Stimulated activated CD8-positive, alpha-beta memory T cell treated with anti-CD3 and anti-CD28 coated beads, Interleukin-4, amount 100 ng/mL, for 48 hours (primary cell): ENCODE results near the gene EML6.

ENCODE experiments used
- DNase-seq: peaks from one replicate; pipeline ENCODE4 v3.0.0-alpha.2; 2020

EML6 gene

DNA sequence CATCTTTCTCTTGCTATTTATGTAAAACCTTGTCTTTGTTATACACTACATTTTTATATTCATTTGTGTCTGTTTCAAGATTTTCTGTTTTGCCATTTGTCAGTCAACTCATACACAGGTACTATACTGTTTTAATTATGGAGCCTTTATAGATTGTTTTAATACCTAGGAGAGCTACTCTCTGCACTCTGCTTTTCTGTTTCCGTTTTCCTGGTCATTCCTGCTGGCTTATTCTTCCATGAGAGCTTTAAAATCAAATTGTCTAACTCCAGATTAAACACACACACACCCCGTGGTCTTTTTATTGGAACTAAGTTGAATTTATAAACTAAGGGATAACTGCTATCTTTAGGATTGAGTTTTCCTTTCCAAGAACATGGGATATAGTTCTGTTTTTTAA is 165.6 kb downstream of the EML6 start:
- no peak for DNase-seq

DNA sequence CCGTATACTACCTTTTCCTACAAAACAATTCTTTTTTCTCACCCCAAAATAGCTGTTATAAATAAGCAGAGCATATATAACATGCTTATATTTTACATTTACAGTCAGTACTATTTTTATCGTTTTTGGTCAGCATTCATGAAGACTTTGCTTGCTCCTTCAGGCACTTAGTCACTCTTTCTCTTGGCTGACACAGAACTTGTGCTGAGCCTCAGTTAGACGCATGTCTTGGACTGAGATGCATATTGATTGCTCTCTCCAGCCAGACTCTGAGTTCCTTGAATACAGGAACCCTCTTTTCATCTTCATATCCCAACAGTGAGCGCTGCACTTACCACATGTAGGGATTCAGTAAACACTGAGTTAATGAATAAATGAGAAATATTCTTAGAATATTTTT is 168.4 kb downstream of the EML6 start:
- DNase-seq = no peak

DNA sequence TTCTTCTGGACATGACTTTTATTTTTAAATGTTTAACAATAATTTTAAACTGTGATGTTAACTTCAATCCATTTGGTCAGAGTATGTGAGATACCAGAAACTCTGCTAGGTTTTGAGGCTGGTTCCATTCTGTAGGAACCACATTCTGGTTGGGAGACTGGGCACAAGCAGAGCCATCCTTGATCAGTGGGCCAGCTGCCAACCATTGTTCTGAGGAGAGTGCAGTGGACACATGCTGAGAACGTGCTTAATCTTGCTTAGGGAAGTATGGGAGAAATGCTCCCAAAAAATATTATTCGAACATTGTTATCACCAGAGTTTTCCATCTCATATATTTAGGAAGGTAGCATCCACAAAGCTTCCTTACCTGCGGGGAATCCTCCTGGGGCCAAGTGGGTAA is 171.0 kb downstream of the EML6 start:
- no peak for DNase-seq

DNA sequence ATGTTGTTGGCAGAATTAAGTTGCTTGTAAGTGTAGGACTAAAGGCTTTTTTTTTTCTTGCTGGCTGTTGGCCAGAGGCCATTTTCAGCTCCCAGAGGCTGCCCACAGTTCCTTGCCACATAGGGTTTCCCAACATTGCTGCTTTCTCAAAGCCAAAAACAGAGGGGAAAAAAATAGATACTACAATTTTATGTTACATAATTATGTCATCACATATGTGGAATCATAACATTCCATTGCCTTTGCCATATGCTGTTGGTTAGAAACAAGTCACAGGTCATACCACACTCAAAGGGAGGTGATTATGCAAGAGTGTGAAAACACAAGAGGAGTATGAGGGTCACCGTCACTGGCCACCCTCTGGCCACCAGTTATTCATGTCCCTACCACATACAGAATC is 172.3 kb downstream of the EML6 start:
- DNase-seq = no peak

DNA sequence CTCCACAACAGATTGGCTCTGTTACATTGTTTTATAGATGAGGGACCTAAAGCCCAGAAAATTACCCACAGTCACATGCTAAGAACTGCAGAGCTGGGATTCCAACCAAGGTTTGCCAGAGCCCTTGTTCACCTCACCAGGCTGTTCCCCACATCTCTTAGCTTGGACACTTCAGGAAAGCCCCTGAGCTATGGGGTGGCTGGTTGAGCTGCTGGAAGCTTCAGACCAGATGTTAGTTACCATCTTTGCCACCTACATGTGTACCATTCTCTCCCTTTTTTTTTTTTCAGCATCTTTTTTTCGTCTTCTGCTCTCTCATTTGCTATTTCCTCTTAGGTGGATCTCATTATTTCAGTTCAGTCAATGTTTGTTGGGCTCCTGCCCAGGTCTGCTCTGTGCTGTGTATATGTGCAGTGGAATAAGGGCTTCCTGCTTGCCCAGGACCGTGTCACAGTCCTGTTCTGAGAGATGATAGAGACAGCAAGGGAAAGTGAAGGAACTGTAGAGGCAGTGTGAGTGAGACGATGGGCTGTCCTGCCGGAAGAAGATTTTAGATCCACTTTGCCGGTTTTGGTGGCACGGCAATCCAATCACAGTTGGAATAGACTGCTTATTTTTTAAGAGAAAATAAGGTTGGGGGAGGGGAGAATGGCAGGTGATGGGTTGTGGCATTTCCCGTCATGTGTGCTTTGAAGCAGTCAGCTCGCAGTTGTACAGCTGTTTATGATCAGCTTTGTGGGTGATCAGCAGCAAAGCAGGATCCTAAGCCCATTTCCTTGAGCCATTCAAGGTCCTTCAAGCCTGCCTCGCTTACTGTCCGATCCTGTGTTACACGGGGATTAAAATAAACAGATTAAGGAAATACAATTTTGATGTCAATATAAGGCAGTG is 174.2 kb downstream of the EML6 start:
- no peak for DNase-seq

DNA sequence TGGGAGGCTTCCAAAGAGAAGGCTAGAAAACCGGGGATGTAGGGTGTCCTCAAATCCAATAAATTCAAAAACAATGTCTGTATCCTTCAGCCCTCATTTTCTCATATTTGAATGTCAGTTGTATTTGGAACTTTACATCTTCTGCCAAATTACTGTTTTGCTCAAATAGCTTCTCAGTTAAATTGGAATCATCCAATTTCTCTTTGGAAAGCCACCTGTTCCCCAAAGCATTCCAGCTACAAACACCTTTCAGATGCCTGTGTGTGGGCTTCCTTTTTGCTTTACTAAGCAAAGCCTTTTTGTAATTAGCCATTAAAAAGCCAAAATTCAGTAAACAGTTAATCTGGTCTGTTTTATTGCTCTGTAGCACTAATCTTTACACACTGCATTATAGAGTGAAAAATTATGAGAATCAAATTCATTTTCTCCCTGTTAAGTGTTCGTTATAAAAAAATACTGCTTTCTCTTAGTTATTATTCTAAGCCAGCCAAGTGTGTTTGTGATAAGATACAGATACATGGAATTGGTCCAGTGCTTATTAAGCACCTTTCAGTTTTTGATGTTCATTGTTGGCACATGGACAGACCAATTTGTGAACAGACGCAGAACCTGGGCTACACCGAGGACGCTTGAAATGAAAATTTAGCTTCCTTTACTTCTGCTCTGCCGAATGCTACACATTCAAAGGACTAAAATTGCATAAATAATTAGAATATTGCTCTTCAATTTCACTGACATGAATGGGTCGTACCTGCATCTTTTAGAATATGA is 175.2 kb downstream of the EML6 start:
- DNase-seq = no peak

DNA sequence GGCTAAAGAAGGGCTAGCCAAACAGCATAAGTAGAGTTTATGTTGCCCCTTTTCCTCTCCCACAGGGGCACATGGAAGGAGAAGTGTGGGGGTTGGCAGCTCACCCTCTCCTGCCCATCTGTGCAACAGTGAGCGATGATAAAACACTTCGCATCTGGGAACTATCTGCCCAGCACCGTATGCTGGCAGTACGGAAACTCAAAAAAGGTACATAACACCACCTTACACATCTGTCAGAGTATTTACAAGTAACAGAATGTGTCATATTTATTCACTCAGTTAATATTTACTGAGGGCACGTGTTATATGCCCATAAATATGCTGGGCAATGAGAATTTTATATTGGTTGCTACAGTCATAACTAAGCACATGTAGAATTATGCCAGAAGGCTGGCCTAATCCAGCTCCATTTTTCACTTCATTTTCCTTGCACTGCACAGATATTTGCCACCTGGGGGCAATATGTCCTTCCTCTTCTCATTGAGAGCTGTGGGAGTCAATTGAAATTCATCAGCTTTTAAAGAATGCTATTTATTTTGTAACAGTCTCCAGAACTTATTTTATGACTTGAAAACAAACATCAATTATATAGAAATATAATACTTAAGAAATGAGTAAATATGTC is 176.2 kb downstream of the EML6 start:
- no peak for DNase-seq

DNA sequence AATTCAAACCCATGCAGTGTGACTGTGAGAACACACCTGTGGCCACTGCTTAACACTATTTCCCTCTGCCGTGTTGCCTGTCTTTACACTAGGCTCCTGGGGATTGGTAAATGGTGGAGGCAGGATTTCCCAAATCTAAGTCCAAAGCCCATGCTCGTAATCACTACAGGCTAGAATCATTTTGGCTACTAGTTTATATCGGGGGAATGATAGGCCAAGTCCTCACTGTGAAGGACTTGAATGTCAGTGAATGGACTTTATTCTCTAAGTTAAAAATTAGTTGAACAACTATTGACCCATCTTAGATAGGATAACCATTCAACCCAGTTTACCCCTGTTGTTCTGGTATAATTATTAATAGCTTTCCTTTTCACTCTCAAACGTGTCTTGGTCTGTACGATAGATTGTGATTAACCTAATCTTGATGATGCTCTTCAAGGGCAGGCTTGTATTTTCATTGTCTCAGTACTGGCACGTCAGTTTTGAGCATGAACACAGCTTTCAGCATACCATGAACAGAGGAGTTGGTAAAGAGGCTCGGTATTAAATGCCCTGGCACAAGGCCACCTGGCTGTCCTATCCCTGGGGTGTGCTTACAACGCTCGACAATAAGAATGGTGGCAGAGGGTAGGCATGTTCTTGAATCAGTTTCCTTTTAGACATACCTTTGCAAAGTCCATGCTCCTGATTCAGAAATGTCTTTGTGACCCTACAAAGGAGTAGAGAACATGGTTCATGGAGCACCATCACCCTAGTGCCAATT is 177.9 kb downstream of the EML6 start:
- no peak for DNase-seq

DNA sequence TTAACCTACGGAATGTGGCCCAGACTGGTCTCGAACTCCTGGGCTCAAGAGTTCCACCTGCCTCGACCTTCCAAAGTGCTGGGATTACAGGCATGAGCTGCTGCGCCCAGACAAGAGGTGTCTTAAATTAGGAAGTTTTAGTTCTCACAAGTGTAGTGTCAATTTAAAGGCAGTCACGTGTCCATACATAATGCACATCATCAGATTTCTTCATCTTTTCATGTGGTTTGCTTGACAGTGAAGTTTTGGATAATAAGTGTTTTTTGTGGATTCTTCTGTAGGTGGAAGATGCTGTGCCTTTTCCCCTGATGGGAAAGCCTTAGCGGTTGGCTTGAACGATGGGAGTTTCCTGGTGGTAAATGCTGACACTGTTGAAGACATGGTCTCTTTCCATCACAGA is 179.3 kb downstream of the EML6 start:
- no peak for DNase-seq

DNA sequence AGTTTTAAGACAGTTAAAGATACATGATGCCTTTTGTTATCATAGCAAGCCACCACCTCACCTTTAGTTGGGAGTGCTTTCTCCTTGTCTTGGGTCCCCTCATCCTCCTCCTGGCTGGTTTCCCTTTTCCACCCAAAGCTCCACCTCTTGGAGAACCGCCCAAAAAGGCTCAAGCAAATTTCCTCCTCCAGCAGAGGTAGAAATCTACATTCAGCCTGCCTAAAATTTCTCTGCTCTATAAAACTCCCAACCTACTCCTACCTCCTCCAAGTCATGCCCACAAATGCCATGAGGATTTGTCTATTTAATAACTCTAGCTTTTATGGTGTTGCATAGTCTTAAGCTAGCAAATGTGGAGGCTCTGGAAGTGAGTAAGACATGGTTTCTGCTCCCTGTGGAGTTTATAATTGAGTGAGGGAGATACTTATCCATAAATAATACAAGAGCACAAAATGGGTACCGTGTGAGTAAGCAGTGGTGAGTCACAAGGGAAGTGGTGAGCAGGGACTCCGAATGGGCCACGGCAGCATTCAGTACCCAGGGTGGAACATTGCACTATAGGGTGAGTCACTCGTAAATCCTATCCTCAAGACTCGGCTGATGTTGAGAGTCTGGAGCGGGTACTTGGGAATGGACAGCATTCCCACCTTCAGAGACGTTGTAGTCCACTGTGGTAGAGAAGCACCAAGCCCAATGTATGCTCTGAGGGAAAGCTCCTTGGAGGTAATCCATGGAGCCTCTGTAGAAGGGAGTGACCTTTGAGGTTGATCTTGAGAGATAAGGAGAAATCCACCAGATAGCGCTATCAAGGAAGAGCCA is 180.5 kb downstream of the EML6 start:
- peak; percentile 73 for DNase-seq

DNA sequence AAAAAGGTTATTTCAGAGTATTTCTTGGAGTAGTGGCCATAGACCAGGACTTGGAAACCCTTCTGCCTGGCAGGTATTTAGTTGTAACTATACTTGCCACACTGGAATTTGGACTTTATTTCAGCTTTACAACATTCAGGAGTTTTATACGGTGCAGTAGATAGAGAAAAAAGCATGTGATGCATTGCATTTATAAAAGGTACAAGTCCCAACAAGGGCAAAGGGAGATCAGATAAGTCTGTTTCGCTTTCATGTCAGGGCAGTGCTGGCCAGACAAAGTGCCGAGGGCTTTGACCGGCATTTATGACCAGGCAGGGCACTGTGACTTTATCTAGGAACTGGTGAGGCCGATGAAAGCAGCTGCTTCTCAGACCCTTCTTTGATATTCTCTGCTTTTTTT is 181.4 kb downstream of the EML6 start:
- no peak for DNase-seq

DNA sequence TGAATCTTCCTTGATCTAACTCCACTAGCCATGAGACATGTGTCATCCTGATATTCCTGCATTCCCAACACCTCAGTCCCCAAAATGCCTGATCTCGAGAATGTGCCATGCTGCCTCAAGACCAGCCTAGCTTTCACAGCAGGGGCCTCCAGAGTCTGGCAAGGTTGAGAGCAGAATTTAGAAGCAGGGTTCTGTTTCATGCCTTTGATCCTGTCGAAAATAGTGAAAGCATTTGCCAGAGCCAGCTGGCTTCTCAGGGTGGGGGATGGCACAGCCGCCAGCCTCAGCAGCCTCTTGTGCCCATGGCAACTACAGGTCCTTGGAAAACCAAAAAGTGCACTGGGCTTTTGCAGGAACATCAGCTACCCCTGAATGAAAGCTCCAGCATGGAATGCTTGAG is 183.3 kb downstream of the EML6 start:
- DNase-seq = no peak

DNA sequence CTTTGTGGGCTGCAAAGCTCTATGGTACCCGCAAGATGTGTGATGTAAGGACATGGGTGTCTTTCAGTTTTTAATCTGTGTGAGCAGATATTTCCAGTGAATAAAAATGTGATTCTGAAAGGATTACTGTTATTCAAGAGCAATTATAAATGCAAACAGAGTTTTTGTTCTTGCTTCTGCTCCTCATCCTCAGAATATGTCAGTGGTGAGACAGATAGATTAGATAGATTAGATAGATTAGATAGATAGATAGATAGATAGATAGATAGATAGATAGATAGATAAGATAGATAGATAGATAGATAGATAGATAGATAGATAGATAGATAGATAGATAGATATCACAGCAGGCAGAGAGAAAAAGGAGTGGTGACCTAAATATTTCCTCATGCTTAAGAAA is 184.2 kb downstream of the EML6 start:
- no peak for DNase-seq

DNA sequence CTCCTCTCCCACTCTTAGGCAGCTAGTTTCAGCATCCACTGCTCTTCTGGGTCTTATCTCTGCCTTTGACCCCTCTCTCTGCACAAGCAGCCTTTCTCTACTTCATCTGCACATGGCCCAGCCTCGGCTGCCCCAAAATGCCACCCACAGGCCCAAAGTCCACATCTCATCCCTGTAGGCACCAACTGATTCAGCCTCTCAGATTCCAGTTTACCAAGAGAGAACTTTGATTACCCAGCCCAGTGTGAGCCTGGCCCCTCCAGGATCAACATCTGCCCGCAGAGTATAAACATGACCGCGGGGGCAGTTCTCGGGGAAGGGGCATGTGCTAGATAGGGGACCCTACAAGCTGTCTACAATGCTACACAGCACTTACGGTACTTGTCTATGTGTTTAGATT is 185.1 kb downstream of the EML6 start:
- no peak for DNase-seq

DNA sequence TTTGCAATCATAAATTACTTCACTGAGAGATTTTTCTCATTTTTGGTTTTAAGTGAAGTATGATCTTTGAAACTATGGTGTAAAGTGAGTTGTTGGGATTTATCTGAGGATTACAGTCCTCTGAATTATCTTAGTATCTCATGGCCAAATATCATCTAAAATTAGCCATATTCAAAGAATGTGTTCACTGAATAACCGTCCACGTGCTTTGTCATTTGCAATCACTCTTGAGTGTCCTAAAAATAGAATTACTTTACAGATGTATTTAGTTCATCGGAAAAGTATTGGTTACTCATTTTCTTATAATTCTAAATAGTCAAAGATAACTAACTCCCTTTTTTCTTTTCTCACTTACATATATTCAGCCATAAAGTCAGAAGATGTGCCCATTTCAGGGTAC is 185.5 kb downstream of the EML6 start:
- no peak for DNase-seq

DNA sequence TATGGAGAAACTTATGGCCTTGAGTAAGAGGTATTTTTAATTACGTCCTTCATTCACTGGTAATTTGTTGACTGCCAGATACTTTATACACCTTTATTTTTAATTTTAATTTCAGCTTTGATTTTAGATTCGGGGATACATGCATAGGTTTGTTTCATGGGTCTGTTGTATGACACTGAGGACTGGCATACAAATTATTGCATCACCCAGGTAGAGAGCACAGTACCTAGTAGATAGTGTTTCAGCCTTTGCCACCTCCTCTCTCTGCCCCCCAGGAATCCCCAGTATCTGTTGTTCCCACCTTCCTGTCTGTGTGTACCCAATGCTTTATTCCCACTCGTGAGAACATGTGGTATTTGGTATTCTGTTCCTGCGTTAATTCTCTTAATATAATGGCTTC is 188.8 kb downstream of the EML6 start:
- no peak for DNase-seq

DNA sequence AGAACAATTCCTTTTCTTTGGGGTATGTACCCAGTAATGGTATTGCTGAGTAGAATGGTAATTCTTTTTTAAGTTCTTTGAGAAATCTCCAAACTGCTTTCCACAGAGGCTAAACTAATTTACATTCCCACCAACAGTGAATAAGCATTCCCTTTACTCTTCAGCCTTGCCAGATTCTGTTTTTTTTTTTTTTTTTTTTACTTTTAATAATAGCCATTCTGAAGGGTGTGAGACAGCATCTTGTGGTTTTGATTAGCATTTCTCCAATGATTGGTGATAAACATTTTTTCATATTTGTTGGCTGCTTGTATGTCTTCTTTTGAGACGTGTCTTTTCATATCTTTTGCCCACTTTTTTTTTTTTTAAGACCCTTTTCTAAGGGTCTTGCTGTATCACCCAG is 189.4 kb downstream of the EML6 start:
- no peak for DNase-seq

DNA sequence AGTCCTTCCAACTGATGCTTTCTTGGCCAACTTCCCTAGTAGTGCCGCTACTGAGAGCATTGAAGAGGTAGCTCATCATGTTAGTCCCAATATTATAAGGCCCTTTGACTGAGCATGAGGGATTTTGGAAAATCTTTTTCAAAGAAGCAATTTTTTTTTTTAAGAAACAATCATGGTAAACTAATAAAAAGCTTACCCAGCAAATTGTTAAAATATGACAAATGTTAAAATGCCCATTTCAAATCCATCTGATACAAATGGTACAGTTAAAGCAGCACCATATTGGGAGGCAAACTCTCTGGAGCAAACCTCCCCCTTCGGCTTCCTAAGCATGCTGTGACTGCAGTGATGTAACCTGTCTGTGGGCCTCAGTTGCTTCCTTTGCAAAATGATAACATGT is 191.2 kb downstream of the EML6 start:
- no peak for DNase-seq

DNA sequence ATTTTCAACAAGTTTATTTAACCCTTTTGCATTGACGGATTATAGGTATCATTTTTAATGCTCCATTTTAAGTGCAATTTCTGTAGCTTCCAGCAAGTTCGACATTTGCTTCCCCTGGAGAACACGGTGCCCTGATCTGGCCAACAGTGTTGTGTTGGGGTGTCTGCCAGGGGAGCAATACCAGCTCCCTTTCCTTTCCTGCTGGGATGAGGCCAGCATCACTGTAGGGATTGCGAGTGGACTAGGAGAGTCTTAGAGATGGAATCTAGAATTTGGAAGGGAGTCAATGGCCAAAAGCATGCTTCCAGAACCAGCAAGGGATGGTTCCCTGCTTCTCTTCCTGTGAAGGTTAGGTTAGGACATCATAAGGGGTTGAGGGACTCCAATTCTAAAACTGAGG is 191.6 kb downstream of the EML6 start:
- DNase-seq = no peak

DNA sequence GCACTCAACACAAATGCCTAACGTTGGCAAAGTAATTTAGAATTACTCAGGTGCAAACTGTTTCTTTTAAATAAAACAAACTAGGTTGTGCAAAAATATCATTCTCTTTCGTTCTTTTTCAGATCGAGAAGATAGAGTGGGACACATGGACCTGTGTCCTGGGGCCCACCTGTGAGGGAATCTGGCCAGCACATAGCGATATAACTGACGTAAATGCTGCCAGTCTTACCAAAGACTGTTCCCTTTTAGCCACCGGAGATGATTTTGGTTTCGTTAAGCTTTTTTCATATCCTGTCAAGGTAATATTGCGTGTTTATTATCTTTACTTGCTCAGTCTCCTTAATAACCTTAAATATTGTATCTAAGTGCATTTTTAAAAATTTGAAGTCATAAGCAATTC is 193.2 kb downstream of the EML6 start:
- DNase-seq = no peak

DNA sequence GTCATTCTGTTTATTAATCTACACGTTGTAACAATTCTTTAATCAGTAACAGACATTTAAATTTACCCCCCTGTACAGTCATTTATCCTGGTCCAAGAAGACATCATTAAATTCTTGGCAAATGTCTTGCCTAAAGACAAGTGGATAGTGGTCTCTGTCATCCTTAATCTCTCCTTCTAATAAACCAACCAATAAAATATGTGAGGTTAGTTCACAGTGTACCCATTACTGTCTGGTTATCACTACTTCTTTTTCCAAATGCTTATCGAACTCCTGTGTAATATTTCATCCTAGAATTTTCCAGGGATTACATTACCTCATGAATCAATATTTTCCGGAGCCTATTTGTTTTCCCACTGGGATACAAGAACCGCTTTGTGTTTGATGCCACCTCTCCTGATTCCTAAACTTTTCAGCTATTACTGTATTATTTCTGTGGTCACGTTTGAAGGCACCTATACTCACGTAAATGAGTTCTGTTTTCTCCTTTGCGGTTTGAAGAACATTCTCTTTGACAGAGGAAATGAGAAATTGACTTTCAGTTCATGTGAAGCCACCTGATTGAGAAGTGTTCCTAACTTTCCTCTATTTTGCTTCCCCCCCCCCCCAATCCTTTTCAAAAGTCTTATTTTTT is 195.3 kb downstream of the EML6 start:
- no peak for DNase-seq

DNA sequence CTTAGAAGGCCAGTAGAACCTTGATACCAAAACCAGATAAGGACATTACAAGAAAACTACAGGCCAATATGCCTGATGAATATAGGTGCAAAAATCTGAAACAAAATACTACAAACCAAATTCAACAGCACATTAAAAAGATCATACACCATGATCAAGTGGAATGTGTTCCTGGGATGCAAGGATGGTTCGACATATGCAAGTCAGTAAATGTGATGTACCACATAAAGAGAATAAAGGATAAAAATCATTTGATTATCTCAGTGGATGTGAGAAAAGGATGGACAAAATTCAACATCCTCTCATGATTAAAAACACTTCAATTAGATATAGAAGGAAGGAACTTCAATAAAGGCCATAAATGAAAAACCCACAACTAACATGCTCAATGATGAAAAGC is 197.2 kb downstream of the EML6 start:
- DNase-seq = no peak
